Activated CD4-positive, alpha-beta T cell treated with anti-CD3 and anti-CD28 coated beads, Interleukin-2, Interleukin-6, amounts not matched to agents 100 ng/mL and 50 ng/mL, durations not matched to agents 16 hours and 8 hours (primary cell): ENCODE measurements around the gene PDPN.

Experiments used
- DNase-seq: peaks from one replicate; pipeline ENCODE4 v3.0.0-alpha.2; 2020

PDPN gene

GRCh38 chr1:13581446-13581845, 2.2 kb upstream of the PDPN start:
- DNase-seq, result no peak

GRCh38 chr1:13582713-13583443, 754 bp upstream of the PDPN start:
- no peak for DNase-seq

- no peak for DNase-seq
Measured at GRCh38 chr1:13583966-13584791, 547 bp downstream of the PDPN start.

GRCh38 chr1:13584876-13585611, 1.4 kb downstream of the PDPN start:
- DNase-seq, result no peak

GRCh38 chr1:13585612-13585991, 2.0 kb downstream of the PDPN start:
- DNase-seq, result no peak

GRCh38 chr1:13586001-13586400, 2.4 kb downstream of the PDPN start:
- no peak for DNase-seq

GRCh38 chr1:13587256-13588030, 3.8 kb downstream of the PDPN start:
- DNase-seq, result no peak

GRCh38 chr1:13588946-13589796, 5.5 kb downstream of the PDPN start:
- DNase-seq, result no peak

GRCh38 chr1:13590486-13590885, 6.9 kb downstream of the PDPN start:
- no peak for DNase-seq

- DNase-seq, result no peak
Measured at GRCh38 chr1:13593511-13594131, 10.0 kb downstream of the PDPN start.

GRCh38 chr1:13595411-13595810, 11.8 kb downstream of the PDPN start:
- no peak for DNase-seq

GRCh38 chr1:13597166-13597565, 13.5 kb downstream of the PDPN start:
- DNase-seq, result no peak

GRCh38 chr1:13600762-13601453, 17.3 kb downstream of the PDPN start:
- no peak for DNase-seq

GRCh38 chr1:13604176-13604575, 20.5 kb downstream of the PDPN start:
- no peak for DNase-seq

GRCh38 chr1:13604721-13605120, 21.1 kb downstream of the PDPN start:
- no peak for DNase-seq

- no peak for DNase-seq
Measured at GRCh38 chr1:13605159-13605558, 21.5 kb downstream of the PDPN start.

GRCh38 chr1:13607002-13607401, 23.4 kb downstream of the PDPN start:
- no peak for DNase-seq

- DNase-seq, result no peak
Measured at GRCh38 chr1:13616234-13616633, 32.6 kb downstream of the PDPN start.

- DNase-seq, result no peak
Measured at GRCh38 chr1:13617108-13617507, 33.5 kb downstream of the PDPN start.

- DNase-seq, result no peak
Measured at GRCh38 chr1:13617773-13618172, 34.1 kb downstream of the PDPN start.

- no peak for DNase-seq
Measured at GRCh38 chr1:13618483-13618882, 34.9 kb downstream of the PDPN start.
